ENCODE results near the gene UTP4. TPM values are rescaled to one million over a fixed set of nuclear protein-coding genes. Genes with fewer than 3 reads are reported as not detected.

Gene UTP4
- total RNA-seq (10 to 100 TPM; 12.8 to 38.2 (median 28.3) TPM), polyA plus RNA-seq (10 to 100 TPM; 11.8 to 31.1 TPM)
- long read RNA-seq, donor 1, transcript UTP4-201 (17 exons, 2,322 nt), result major isoform, 21 of 28 reads
- long read RNA-seq, donor 1, partial matches to known transcripts, result 4 of 28 reads
- long read RNA-seq, donor 1, other reads (novel, unspliced or antisense), result 2 of 28 reads
- long read RNA-seq, donor 2, transcript UTP4-201 (17 exons, 2,322 nt), result major isoform, 204 of 247 reads
- long read RNA-seq, donor 2, transcript UTP4-203 (17 exons, 2,186 nt), result minor isoform, 10 of 247 reads
- long read RNA-seq, donor 2, partial matches to known transcripts, result 15 of 247 reads
- long read RNA-seq, donor 2, other reads (novel, unspliced or antisense), result 18 of 247 reads
- long read RNA-seq, donor 3, transcript UTP4-201 (17 exons, 2,322 nt), result major isoform, 42 of 50 reads
- long read RNA-seq, donor 3, partial matches to known transcripts, result 5 of 50 reads
- long read RNA-seq, donor 3, other reads (novel, unspliced or antisense), result 2 of 50 reads

DNA sequence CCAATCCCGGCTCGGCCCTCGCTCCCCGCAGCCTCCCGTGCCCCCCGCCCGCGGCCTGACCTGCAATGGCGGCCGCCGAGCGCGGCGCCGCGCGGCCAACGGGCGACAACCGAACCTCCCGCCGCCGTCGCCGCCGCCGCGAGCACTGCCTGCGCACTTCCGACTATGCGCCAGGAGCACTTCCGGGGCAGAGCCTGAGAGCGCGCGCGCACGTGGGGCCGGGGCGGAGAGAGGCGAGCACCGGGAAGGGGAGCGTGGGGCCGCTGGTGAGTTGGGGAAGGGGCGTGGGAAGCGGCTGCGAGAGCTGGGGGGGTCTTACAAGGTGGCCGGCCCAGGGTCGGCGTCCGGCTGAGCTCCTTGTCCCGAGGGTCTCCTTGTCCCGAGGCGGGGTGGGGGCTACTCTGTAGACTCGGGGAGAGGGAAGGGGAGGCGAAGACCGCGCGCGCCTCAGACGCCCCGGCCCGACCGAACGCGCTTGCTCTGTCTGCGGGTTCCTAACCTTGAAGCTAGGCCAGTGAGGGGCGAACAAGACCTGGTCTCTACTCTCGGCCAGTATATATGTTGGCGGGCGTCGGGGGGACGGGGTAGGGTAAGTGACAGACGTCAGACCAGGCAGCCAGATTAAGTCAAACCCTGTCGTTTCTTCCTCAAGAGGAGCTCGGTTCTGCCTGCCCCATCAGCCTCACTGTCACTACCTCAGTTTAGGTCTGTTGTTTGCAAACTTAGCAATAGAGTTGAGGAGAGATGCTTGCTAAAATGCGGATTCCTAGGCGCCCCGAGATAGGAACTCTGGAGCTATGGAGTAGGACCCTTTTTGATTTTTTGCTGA is at the start of gene UTP4, which contains the start of gene CHTF8:
UTP4 (plus strand) TSS at position 226 of the 829 bp plus-strand sequence. CDS start 811 bp downstream, outside the sequence.
CHTF8 (minus strand) TSS at position 165 of the 829 bp plus-strand sequence. CDS start 11,130 bp downstream, outside the sequence.
- peak; percentile 90 to 96 (median 94) for ATAC-seq
- 1 to 2% (median 1%) methylated on average over 51 to 78 of the region's 78 CpGs for WGBS, 4 donors
- DNase-seq, result peak; percentile 88 to 94 (median 90)
- Histone ChIP-seq H3K4me3 (peak within 1 kb of the TSS; percentile 77 to 99 (median 89)), H3K27me3 (no peaks in the 10 kb centered on the region), H3K27ac (peak within 1 kb of the TSS; percentile 87 to 96 (median 92)), H3K9me3 (no peaks in the 10 kb centered on the region), H3K36me3 (peaks cover 0 to 26% (median 15%) of the 10 kb centered on the region in 9 donors), H3K4me1 (peaks cover 0 to 36% (median 19%) of the 10 kb centered on the region in 12 donors)
- intact Hi-C loops (cut with DNase I), result loop anchor here in 1 of 10 donors (10.0 kb wide), 1 partner anchor 598 kb away; the partner anchor contains the start of gene ZFP90
- TF ChIP-seq POLR2A (IDR thresholded peaks at IDR 0.05), result peak; percentile 62 to 76
- no peak for TF ChIP-seq CTCF (IDR thresholded peaks at IDR 0.05)

DNA sequence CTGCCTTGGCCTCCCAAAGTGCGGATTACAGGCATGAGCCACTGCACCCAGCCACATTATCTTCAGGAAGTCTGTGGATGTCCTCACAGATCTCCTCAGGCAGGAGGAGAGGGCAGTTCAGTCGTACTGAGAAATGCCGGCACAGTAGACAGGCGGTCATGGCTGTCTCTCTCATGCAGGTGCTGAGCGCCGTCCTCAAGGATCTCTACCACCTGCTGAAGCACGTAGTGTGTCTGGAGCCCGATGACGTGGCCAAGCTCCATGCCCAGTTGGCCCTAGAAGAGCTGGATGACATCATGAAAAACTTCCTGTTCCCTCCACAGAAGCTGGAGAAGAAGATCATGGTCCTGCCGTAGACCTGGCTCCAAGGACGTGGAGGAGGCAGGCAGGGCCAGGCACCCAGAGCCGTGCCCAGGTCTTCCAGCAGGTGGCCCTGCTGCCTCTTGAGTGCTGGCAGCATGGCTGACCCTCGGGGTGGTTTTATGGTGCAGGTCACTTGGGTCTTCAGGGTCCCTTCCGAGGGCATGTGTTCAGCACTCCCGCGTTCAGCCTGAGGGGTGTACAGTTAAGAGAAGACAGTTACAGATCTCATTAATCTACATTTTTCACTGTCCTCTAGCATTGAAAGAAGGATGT is 49.0 kb upstream of the UTP4 start:
- TF ChIP-seq CTCF (IDR thresholded peaks at IDR 0.05) (peak in 1 of 12 donors; percentile 19), POLR2A (IDR thresholded peaks at IDR 0.05) (no peak)
- H3K4me1 ChIP-seq, result peaks cover 0 to 11% (median 2%) of the 10 kb centered on the region in 12 donors
- DNase-seq, result no peak

DNA sequence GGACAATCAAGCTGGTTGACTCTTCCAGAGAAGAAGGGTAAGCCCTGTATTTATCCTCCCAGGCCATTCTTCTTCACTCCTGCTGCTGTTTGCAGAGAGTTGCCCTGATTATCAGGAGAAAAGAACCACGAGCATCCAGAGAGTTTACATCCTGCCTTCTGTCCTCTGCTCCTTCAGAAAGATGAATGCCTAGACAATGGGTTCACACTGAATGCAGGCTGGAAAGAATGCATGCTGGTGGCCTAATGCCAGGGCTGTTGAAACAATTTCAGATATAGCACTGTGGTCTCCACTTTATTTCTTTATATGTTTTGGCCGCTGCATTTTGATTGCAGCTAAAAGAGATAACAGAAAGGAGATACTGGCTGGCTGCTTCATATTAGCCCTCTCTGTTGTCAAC is 48.2 kb upstream of the UTP4 start:
- Histone ChIP-seq H3K4me3 (no peak overlapping the region), H3K9me3 (no peaks in the 10 kb centered on the region), H3K27ac (no peak overlapping the region), H3K27me3 (no peaks in the 10 kb centered on the region), H3K36me3 (peaks cover 0 to 10% (median 0%) of the 10 kb centered on the region in 9 donors), H3K4me1 (peaks cover 0 to 15% (median 4%) of the 10 kb centered on the region in 12 donors)
- ATAC-seq, result peak in 1 of 4 donors; percentile 31
- DNase-seq, result no peak
- WGBS, 4 donors, result 19 to 29% (median 23%) methylated on average over 2 of the region's 2 CpGs
- TF ChIP-seq POLR2A (IDR thresholded peaks at IDR 0.05) (no peak), CTCF (IDR thresholded peaks at IDR 0.05) (no peak)
- intact Hi-C loops (cut with DNase I), result no loop called here

More for the DNA sequence above, 49.0 kb upstream of the UTP4 start:
- intact Hi-C loops (cut with DNase I), result no loop called here
- Histone ChIP-seq H3K36me3 (peaks cover 0 to 10% (median 0%) of the 10 kb centered on the region in 9 donors), H3K4me3 (no peak overlapping the region), H3K9me3 (no peaks in the 10 kb centered on the region), H3K27me3 (no peaks in the 10 kb centered on the region), H3K27ac (no peak overlapping the region)
- 94 to 98% (median 97%) methylated on average over 12 to 16 of the region's 16 CpGs for WGBS, 4 donors
- ATAC-seq, result no peak

Data from heart left ventricle (tissue), 16 donors.